K562 (cell line): ENCODE measurements around the gene MVB12B. TPM values are rescaled to one million over a fixed set of nuclear protein-coding genes. Genes with fewer than 3 reads are reported as not detected.

Experiments
- ATAC-seq: fragments of 200-7000 bp; cut with Tn5 transposase; 3 replicates; pipeline ENCODE4 v1.9.1; 2020; ENCODE audit warnings: moderate library complexity
- BruUV-seq: library from RNA; stranded (reverse); fragments of 400-500 nt; replicated peaks from 2 replicates; lab custom pipeline; 2021; lab: Mats Ljungman, UMichigan
- CTCF ChIA-PET: fragments of 300-600 bp; formaldehyde crosslinking; extraction: SDS; loops from one replicate; lab custom pipeline; 2021; ENCODE audit warnings: low intra/inter-chr PET ratio; lab: Yijun Ruan, JAX
- POLR2A ChIA-PET: fragments of 300-600, 350-650 bp; sonication (Branson Sonifier 250); formaldehyde crosslinking; extraction: SDS; loops from one replicate; lab custom pipeline; 2021; ENCODE audit warnings: antibody characterized with exemption, inconsistent platforms; lab: Yijun Ruan, JAX
- DNase-seq, 4 experiments: peaks; one replicate each; pipeline versions ENCODE4 v3.0.0 to v3.0.0-alpha.2; 2011 to 2018; ENCODE audit warnings: low spot score in 3 of 4, mixed read lengths in 3 of 4; ENCODE audit errors: extremely low read depth in 1 of 4
- FAIRE-seq: peaks from 2 replicates; lab custom pipeline; 2011; peaks lifted over from hg19 to GRCh38; lab: Jason Lieb, UNC
- H2AFZ ChIP-seq: 2 replicates; pipeline ENCODE4 v1.6.0; 2011; ENCODE audit warnings: low read depth, low read length, control low read depth, inconsistent platforms
- H3K27ac ChIP-seq: fragments of 200-600 bp; 3 replicates; pipeline ENCODE4 v1.8.0; 2011; ENCODE audit warnings: low read depth, mild to moderate bottlenecking, control low read depth, inconsistent platforms, low read length, moderate library complexity, mixed read lengths; ENCODE audit errors: extremely low read depth
- H3K27me3 ChIP-seq, 2 experiments: fragments of 300-600 bp in 1 of 2; 2 replicates in 1 of 2; 3 replicates in 1 of 2; pipeline versions ENCODE4 v1.6.0 to v1.8.0; 2011; ENCODE audit warnings: inconsistent platforms in 2 of 2, low read length in 2 of 2, mild to moderate bottlenecking in 1 of 2, mixed read lengths in 1 of 2, moderate library complexity in 1 of 2; ENCODE audit not compliant: control insufficient read depth in 2 of 2, insufficient read depth in 2 of 2
- H3K36me3 ChIP-seq: fragments of 300-600 bp; 3 replicates; pipeline ENCODE4 v1.8.0; 2011; ENCODE audit warnings: mild to moderate bottlenecking, low read length, inconsistent platforms; ENCODE audit not compliant: control insufficient read depth, insufficient read depth
- H3K4me1 ChIP-seq, 2 experiments: fragments of 200-600 bp in 1 of 2; replicated peaks in 1 of 2; 2 replicates in 1 of 2; 3 replicates in 1 of 2; pipeline versions ENCODE4 v1.5.1 to v1.8.0; 2011; ENCODE audit warnings: inconsistent platforms in 2 of 2, low read length in 2 of 2, mild to moderate bottlenecking in 1 of 2, mixed read lengths in 1 of 2, moderate library complexity in 1 of 2; ENCODE audit not compliant: control insufficient read depth in 2 of 2, insufficient read depth in 2 of 2
- H3K4me2 ChIP-seq: 2 replicates; pipeline ENCODE4 v1.6.1; 2011; ENCODE audit warnings: low read length, control low read depth, inconsistent platforms, mixed read lengths; ENCODE audit not compliant: insufficient read depth
- H3K4me3 ChIP-seq: fragments of 200-600 bp; sonication (generic), shearing (Covaris generic); 2 replicates; pipeline ENCODE4 v1.5.1; 2016; ENCODE audit warnings: control low read depth, inconsistent platforms
- H3K79me2 ChIP-seq: fragments of 200-600 bp; 3 replicates; pipeline ENCODE4 v1.8.0; 2011; ENCODE audit warnings: low read length, inconsistent platforms; ENCODE audit not compliant: control insufficient read depth, insufficient read depth
- H3K9ac ChIP-seq, 2 experiments: 2 replicates each; pipeline versions ENCODE4 v1.6.0 to v1.6.1; 2011; ENCODE audit warnings: low read depth in 2 of 2, low read length in 2 of 2, control low read depth in 1 of 2, inconsistent platforms in 1 of 2, mild to moderate bottlenecking in 1 of 2, mixed read lengths in 1 of 2; ENCODE audit not compliant: insufficient read depth in 1 of 2
- H3K9me1 ChIP-seq: one replicate; pipeline ENCODE4 v1.6.0; 2011; ENCODE audit warnings: inconsistent platforms, mild to moderate bottlenecking, low read length, moderate library complexity; ENCODE audit not compliant: control insufficient read depth, insufficient read depth
- H3K9me3 ChIP-seq: replicated peaks from 2 replicates; pipeline ENCODE4 v1.5.1; 2011; ENCODE audit warnings: low read depth, low read length, inconsistent platforms; ENCODE audit not compliant: control insufficient read depth, insufficient read depth
- H4K20me1 ChIP-seq: replicated peaks from 2 replicates; pipeline ENCODE4 v1.6.1; 2011; ENCODE audit warnings: low read length, inconsistent platforms, mixed read lengths; ENCODE audit not compliant: control insufficient read depth, insufficient read depth
- CSDE1 ChIP-seq, 2 experiments: fragments of 450-650 bp; IDR thresholded peaks; 2 replicates each; pipeline ENCODE4 v1.6.1; 2016; ENCODE audit warnings: mild to moderate bottlenecking in 1 of 2
- ESRRB ChIP-seq: fragments of 250-450 bp; sonication (Bioruptor Pico); IDR thresholded peaks from 2 replicates; pipeline ENCODE4 v1.5.0; 2020; ENCODE audit warnings: mild to moderate bottlenecking, moderate library complexity, borderline replicate concordance
- HEY1 ChIP-seq: fragments of 250-450 bp; sonication (Bioruptor Pico); IDR thresholded peaks from 2 replicates; pipeline ENCODE4 v1.5.0; 2020; ENCODE audit warnings: mild to moderate bottlenecking, moderate library complexity, borderline replicate concordance
- HINFP ChIP-seq: fragments of 450-650 bp; conservative IDR thresholded peaks from 2 replicates; pipeline ENCODE4 v1.6.1; 2016; ENCODE audit warnings: missing genetic modification characterization, low read depth, mild to moderate bottlenecking, control low read depth, missing compliant biosample characterization
- MGA ChIP-seq: fragments of 450-650 bp; IDR thresholded peaks from 2 replicates; pipeline ENCODE4 v1.6.1; 2016; ENCODE audit warnings: mild to moderate bottlenecking, moderate library complexity
- POLR2G ChIP-seq: fragments of 200-400 bp; formaldehyde crosslinking; IDR thresholded peaks from 2 replicates; pipeline ENCODE4 v1.6.1; 2017; ENCODE audit warnings: low read depth, mild to moderate bottlenecking, antibody characterized with exemption, low read length, moderate library complexity
- WGBS: fragments of 100-300 bp; shearing (Covaris generic); methylation state at CpG from one replicate; pipeline ENCODE4 v1.1.6; 2016; ENCODE audit warnings: low coverage, mixed read lengths; ENCODE audit not compliant: insufficient coverage; ENCODE audit errors: missing lambda C conversion rate; 5-methylcytosine and 5-hydroxymethylcytosine counted together
- in situ Hi-C: fragments of 300-500 bp; cut with MboI; formaldehyde crosslinking; loops from 4 replicates; pipeline ENCODE4 v1.15.0; 2018; ENCODE audit warnings: inconsistent platforms, mixed read lengths
- intact Hi-C: fragments of 100-400 bp; cut with micrococcal nuclease; formaldehyde crosslinking; loops from 2 replicates; pipeline ENCODE4 v1.14.2; 2022
- polyA plus RNA-seq, 8 experiments: library from polyadenylated mRNA; depleted of rRNA in 4 of 8; stranded (reverse) in 5 of 8; unstranded in 3 of 8; fragments of >200 nt; fragmentation: Nextera tagmentation in 2 of 8; fragmentation: Illumina TruSeq in 1 of 8; extraction: Ambion mirVana in 2 of 8; extraction: Trizol in 1 of 8; gene quantifications; 2 replicates each; pipeline versions ENCODE4 v1.2.1 to v1.2.3, GENCODE V29; 2011 to 2014; ENCODE audit warnings: inconsistent platforms in 1 of 8, missing spikeins in 1 of 8
- total RNA-seq, 7 experiments: library from RNA; depleted of rRNA in 6 of 7; stranded (reverse); fragments of >200 nt in 6 of 7; fragmentation: Illumina TruSeq in 2 of 7; extraction: Trizol in 2 of 7; gene quantifications; 2 replicates each; pipeline versions ENCODE4 v1.2.1 to v1.2.3, GENCODE V29; 2011 to 2021; ENCODE audit warnings: low replicate concordance in 1 of 7

The MVB12B gene
- total and polyA plus RNA-seq, 9 of the 15 experiments (the other 6 are each of a cell fraction or from before 2014, with no cell fraction given): not detected

- TF ChIP-seq HINFP (tag): no peak
- TF ChIP-seq CSDE1 (IDR thresholded peaks at IDR 0.05): no peak
- TF ChIP-seq POLR2G: no peak
- TF ChIP-seq, all 486 proteins: peak for 0
Observed at GRCh38 chr9:126457890-126458289, 131.3 kb downstream of the MVB12B start (continued).

GRCh38 chr9:126459126-126459525 is 132.5 kb downstream of the MVB12B start:
- Histone ChIP-seq H2AFZ (no peak overlapping the region), H3K9me1 (no peaks in the 10 kb centered on the region), H3K9me3 (no peaks in the 10 kb centered on the region), H3K4me3 (no peak overlapping the region), H3K79me2 (no peaks in the 10 kb centered on the region), H3K27ac (no peak overlapping the region), H4K20me1 (0 out of 2 replicates have a peak, but pooled peaks cover 5% of the 10 kb centered on the region), H3K27me3 (peaks cover 32 to 77% of the 10 kb centered on the region in 2 experiments), H3K4me2 (no peak overlapping the region), H3K36me3 (no peaks in the 10 kb centered on the region), H3K4me1 (no peaks in the 10 kb centered on the region), H3K9ac (no peak overlapping the region)
- intact Hi-C loops (no loop called here), in situ Hi-C loops (no loop called here)
- DNase-seq (no peak), ATAC-seq (no peak), FAIRE-seq (no peak)
- ChIA-PET POLR2A (no interaction called here), CTCF (no interaction called here)
- 4% methylated on average over 7 of the region's 7 CpGs for WGBS
- no TSS peak for BruUV-seq
- TF ChIP-seq ESRRB (CRISPR knock-in tag) (no peak), HEY1 (CRISPR knock-in tag) (no peak), MGA (no peak)
